ENCODE measurements around the gene NANOS3. TPM values are rescaled to one million over a fixed set of nuclear protein-coding genes. Genes with fewer than 3 reads are reported as not detected.

The NANOS3 gene
- total RNA-seq, 1 experiment from 2014 or later, result 1.1 TPM

DNA sequence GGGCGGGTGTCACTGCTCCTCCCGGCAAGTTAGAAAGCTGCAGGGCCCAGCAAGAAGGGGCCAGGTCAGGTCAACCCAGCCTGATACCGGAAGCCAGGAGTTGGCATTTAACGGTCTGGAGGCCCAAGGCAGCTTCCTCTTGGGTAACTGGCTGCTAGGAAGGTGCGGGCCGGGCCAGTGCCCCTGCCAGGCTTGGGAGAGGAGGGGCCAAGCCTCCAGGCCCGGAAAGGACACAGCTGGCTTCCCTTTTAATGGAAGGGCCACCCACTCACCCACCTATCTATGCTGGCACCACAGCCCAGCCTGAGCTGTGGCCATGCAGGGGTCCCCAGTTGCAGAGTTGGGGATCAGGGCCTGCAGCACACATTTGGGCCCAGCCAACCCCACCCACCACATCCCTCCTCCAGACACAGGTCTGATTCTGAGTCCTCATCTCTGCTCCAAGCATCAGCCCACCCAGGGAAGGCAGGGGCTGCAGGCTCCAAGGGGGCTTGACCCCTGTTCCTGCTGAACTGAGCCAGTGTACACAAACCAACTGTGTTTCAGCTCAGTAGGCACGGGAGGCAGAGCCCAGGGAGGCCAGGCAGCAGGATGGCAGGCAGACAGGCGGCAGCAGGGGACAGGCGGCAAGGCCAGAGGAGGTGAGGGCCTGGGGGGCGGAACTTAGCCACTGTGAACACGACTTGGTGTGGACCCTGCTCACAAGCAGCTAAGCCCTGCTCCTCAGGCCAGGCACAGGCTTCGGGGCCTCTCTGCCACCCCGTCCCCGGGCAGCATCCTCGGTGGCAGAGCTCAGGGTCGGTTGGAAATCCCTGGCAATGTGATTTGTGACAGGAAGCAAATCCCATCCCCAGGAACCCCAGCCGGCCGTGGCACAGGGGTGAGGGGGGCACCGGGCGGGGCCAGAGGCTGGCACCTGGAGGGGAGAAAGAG, 40.9 kb upstream of the NANOS3 start:
- H3K9me3 Mint-ChIP-seq, result no peaks in the 10 kb centered on the region
- no peaks in the 10 kb centered on the region for H3K27me3 Mint-ChIP-seq (ENCODE audit: low read depth)
- no peak overlapping the region for H3K4me3 Mint-ChIP-seq
- H3K4me1 Mint-ChIP-seq, result peaks cover 25% of the 10 kb centered on the region
- TF ChIP-seq, protein P1, sequence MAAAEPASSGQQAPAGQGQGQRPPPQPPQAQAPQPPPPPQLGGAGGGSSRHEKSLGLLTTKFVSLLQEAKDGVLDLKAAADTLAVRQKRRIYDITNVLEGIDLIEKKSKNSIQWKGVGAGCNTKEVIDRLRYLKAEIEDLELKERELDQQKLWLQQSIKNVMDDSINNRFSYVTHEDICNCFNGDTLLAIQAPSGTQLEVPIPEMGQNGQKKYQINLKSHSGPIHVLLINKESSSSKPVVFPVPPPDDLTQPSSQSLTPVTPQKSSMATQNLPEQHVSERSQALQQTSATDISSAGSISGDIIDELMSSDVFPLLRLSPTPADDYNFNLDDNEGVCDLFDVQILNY (CRISPR knock-in tag; IDR thresholded peaks at IDR 0.05), result no peak
- TF ChIP-seq NR2C2 (CRISPR knock-in tag; IDR thresholded peaks at IDR 0.05) (no peak), SP1 (CRISPR knock-in tag; conservative IDR thresholded peaks at IDR 0.05) (no peak), ZNF317 (CRISPR knock-in tag; IDR thresholded peaks at IDR 0.05; ENCODE audit: borderline replicate concordance, low read depth) (no peak)
- TF ChIP-seq, protein P2, sequence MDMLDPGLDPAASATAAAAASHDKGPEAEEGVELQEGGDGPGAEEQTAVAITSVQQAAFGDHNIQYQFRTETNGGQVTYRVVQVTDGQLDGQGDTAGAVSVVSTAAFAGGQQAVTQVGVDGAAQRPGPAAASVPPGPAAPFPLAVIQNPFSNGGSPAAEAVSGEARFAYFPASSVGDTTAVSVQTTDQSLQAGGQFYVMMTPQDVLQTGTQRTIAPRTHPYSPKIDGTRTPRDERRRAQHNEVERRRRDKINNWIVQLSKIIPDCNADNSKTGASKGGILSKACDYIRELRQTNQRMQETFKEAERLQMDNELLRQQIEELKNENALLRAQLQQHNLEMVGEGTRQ (CRISPR knock-in tag; IDR thresholded peaks at IDR 0.05), result no peak
- ATAC-seq (no peak), DNase-seq (ENCODE audit: low spot score) (no peak)
- H3K36me3 Mint-ChIP-seq, result no peaks in the 10 kb centered on the region
- CTCF ChIA-PET, result interaction anchor here (0.8 to 3.0 kb wide), 6 partner anchors 8 to 62 kb away, joined by 3 to 24 read pairs (median 8); partner anchors contain the start of gene C19orf53
- no peak overlapping the region for H3K27ac Mint-ChIP-seq
- POLR2A ChIA-PET, result interaction anchor here (0.7 to 1.7 kb wide), 2 partner anchors 26 to 35 kb away, joined by 4 read pairs; no protein-coding TSS in a partner anchor

DNA sequence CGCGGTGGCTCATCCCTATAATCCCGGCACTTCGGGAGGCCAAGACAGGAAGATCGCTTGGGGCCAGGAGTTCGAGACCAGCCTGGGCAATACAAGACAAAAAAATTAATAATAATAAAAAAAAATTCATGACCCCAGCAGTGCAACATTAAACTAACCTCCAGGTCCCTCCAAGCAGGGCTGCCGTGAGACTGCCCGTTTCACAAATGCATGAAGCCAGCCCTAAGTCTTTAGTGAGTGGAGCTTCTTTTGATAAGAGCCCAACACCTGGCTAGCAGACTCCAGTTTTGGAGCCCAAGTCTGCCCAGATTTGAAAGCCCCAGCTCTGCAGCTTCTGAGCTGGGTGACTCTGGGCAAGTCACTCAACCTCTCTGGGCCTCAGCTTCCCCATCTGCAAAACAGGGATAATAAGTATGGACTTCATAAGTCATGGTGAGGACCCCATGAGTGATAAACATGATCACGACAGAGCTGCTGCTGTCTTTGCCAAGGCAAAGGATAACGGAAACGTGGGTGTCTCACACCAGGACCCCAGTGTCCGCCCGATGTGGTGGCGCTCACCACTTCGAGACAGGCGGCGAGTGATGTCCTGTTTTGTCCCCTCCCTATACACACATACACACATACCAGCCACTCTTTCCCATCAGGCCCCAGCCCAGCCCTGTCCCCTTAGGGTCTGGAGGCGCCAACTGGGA, 38.4 kb upstream of the NANOS3 start:
- POLR2A ChIA-PET, result interaction anchor here (0.6 kb wide), 1 partner anchor 34 kb away, joined by 3 read pairs; no protein-coding TSS in a partner anchor
- Mint-ChIP-seq H3K4me1 (peaks cover 27% of the 10 kb centered on the region), H3K4me3 (no peak overlapping the region), H3K27me3 (ENCODE audit: low read depth) (no peaks in the 10 kb centered on the region), H3K27ac (no peak overlapping the region), H3K36me3 (no peaks in the 10 kb centered on the region), H3K9me3 (no peaks in the 10 kb centered on the region)
- TF ChIP-seq ZNF138 (CRISPR knock-in tag; conservative IDR thresholded peaks at IDR 0.05) (no peak), ZNF219 (CRISPR knock-in tag; IDR thresholded peaks at IDR 0.05; ENCODE audit: borderline replicate concordance) (no peak), ESRRA (CRISPR knock-in tag; IDR thresholded peaks at IDR 0.05; ENCODE audit: borderline replicate concordance) (no peak), FOXK1 (CRISPR knock-in tag; IDR thresholded peaks at IDR 0.05) (no peak), RORB (CRISPR knock-in tag; IDR thresholded peaks at IDR 0.05) (no peak), FOXJ3 (CRISPR knock-in tag; IDR thresholded peaks at IDR 0.05; ENCODE audit: borderline replicate concordance) (no peak), JUN (CRISPR knock-in tag; IDR thresholded peaks at IDR 0.05) (no peak)
- TF ChIP-seq, protein P3, sequence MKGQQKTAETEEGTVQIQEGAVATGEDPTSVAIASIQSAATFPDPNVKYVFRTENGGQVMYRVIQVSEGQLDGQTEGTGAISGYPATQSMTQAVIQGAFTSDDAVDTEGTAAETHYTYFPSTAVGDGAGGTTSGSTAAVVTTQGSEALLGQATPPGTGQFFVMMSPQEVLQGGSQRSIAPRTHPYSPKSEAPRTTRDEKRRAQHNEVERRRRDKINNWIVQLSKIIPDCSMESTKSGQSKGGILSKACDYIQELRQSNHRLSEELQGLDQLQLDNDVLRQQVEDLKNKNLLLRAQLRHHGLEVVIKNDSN (CRISPR knock-in tag; IDR thresholded peaks at IDR 0.05), result no peak
- TF ChIP-seq, protein P4, sequence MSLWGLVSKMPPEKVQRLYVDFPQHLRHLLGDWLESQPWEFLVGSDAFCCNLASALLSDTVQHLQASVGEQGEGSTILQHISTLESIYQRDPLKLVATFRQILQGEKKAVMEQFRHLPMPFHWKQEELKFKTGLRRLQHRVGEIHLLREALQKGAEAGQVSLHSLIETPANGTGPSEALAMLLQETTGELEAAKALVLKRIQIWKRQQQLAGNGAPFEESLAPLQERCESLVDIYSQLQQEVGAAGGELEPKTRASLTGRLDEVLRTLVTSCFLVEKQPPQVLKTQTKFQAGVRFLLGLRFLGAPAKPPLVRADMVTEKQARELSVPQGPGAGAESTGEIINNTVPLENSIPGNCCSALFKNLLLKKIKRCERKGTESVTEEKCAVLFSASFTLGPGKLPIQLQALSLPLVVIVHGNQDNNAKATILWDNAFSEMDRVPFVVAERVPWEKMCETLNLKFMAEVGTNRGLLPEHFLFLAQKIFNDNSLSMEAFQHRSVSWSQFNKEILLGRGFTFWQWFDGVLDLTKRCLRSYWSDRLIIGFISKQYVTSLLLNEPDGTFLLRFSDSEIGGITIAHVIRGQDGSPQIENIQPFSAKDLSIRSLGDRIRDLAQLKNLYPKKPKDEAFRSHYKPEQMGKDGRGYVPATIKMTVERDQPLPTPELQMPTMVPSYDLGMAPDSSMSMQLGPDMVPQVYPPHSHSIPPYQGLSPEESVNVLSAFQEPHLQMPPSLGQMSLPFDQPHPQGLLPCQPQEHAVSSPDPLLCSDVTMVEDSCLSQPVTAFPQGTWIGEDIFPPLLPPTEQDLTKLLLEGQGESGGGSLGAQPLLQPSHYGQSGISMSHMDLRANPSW (CRISPR knock-in tag; conservative IDR thresholded peaks at IDR 0.05; ENCODE audit: low read depth), result no peak
- DNase-seq (ENCODE audit: low spot score) (no peak), ATAC-seq (no peak)
- CTCF ChIA-PET, result interaction anchor here (0.6 to 1.5 kb wide), 3 partner anchors 23 to 81 kb away, joined by 3 to 19 read pairs (median 4); no protein-coding TSS in a partner anchor

Data from WTC11 (cell line).